ENCODE measurements around the gene IL17C. TPM values are rescaled to one million over a fixed set of nuclear protein-coding genes. Genes with fewer than 3 reads are reported as not detected.

The IL17C gene
- total and polyA plus RNA-seq, 2 of the 8 experiments (the other 6 are each of a cell fraction or from before 2014, with no cell fraction given): 1.1 to 1.9 TPM

- peak; percentile 63 for TF ChIP-seq PHF8 (conservative IDR thresholded peaks at IDR 0.05; ENCODE audit: low read depth, low read length)
- peak in 1 of 2 experiments; percentile 44; a peak in 2 of 4 replicates for TF ChIP-seq SIN3A (conservative IDR thresholded peaks at IDR 0.05 in 1 of 2, IDR thresholded peaks at IDR 0.05 in 1 of 2; ENCODE audit: low read depth in 1 of 2, low read length in 2 of 2)
- TF ChIP-seq SAP30 (IDR thresholded peaks at IDR 0.05; ENCODE audit: insufficient read depth, insufficient replicate concordance, low read length): no peak
- no peak for TF ChIP-seq CHD7 (IDR thresholded peaks at IDR 0.05; ENCODE audit: insufficient replicate concordance, low read length)
- TF ChIP-seq POLR2A (IDR thresholded peaks at IDR 0.05; ENCODE audit: control extremely low read depth in 1 of 2, low read depth in 2 of 2, low read length in 2 of 2): peak in 1 of 2 experiments; percentile 62; a peak in 1 of 3 replicates
- TF ChIP-seq RAD21 (IDR thresholded peaks at IDR 0.05 in 1 of 2, conservative IDR thresholded peaks at IDR 0.05 in 1 of 2; ENCODE audit: low read depth in 2 of 2, low read length in 2 of 2): no peak
- no peak for TF ChIP-seq MAFK (IDR thresholded peaks at IDR 0.05; ENCODE audit: low read depth, low read length)
- no peak for TF ChIP-seq CTBP2 (IDR thresholded peaks at IDR 0.05; ENCODE audit: borderline replicate concordance, insufficient read depth, insufficient read length, low read length)
- no peak for TF ChIP-seq ZNF274 (IDR thresholded peaks at IDR 0.05; ENCODE audit: borderline replicate concordance, extremely low read depth, low read length)
Observed at GRCh38 chr16:88662843-88663606, 24.7 kb downstream of the IL17C start, which contains the start of gene MVD (continued).

All from H1 (cell line).